ENCODE data around the gene SLCO4C1. TPM values are rescaled to one million over a fixed set of nuclear protein-coding genes. Genes with fewer than 3 reads are reported as not detected.

SLCO4C1 gene
- total and polyA plus RNA-seq, 11 donors: 0.01 to 0.40 (median 0.16) TPM; not detected in 1

DNA sequence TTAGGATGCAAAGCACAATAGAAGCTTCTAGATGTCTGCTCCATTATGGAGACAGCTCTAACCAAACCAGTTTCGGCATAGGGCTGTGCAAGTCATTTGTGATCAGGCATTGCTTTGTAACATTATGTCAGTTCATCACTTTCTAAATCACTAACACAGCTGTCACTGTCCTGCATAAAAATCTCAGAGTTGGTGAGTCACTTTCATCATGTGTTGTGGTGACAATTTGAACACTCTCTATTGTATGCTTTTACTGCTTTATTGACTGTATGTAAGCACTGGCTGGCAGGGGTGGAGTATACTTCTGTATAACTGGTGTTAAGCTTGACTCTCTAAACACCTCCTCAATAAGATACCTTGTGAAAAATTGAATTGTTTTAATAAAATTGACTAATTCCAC, 77.9 kb downstream of the SLCO4C1 start:
- no peak for DNase-seq

DNA sequence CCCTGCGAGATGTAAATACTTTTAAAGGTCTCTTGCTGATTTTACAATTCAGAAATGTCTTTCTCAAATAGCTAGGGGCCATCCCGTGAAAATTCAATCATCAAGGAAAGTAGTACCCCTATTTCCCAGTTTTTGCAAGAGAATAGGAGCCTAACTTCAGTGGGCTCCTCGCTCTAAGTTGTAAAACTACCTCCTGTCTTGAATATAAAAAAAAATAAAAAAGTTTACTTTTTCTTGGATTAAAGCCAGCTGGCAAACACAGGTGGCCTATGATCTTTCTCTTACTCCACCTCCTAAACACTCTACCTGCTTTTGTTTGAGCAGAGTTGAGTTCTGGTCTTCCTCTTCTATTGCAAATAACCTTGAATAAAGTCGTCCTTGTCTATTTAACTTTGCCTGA, 79.4 kb downstream of the SLCO4C1 start:
- Histone ChIP-seq H3K36me3 (no peaks in the 10 kb centered on the region), H3K27me3 (no peaks in the 10 kb centered on the region), H3K27ac (no peak overlapping the region), H3K9me3 (peaks cover 0 to 15% (median 1%) of the 10 kb centered on the region in 12 donors), H3K4me3 (no peak overlapping the region), H3K4me1 (no peaks in the 10 kb centered on the region)
- DNase-seq (no peak), ATAC-seq (no peak)
- intact Hi-C loops (cut with DNase I): no loop called here
- TF ChIP-seq POLR2A (IDR thresholded peaks at IDR 0.05): no peak
- TF ChIP-seq, protein P1, sequence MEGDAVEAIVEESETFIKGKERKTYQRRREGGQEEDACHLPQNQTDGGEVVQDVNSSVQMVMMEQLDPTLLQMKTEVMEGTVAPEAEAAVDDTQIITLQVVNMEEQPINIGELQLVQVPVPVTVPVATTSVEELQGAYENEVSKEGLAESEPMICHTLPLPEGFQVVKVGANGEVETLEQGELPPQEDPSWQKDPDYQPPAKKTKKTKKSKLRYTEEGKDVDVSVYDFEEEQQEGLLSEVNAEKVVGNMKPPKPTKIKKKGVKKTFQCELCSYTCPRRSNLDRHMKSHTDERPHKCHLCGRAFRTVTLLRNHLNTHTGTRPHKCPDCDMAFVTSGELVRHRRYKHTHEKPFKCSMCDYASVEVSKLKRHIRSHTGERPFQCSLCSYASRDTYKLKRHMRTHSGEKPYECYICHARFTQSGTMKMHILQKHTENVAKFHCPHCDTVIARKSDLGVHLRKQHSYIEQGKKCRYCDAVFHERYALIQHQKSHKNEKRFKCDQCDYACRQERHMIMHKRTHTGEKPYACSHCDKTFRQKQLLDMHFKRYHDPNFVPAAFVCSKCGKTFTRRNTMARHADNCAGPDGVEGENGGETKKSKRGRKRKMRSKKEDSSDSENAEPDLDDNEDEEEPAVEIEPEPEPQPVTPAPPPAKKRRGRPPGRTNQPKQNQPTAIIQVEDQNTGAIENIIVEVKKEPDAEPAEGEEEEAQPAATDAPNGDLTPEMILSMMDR (IDR thresholded peaks at IDR 0.05): no peak
- WGBS, 4 donors: 28 to 41% (median 29%) methylated on average over 4 of the region's 4 CpGs

More for the DNA sequence above, 77.9 kb downstream of the SLCO4C1 start:
- no peak for ATAC-seq
- no peak overlapping the region for H3K4me3 ChIP-seq
- no peaks in the 10 kb centered on the region for H3K27me3 ChIP-seq
- no peaks in the 10 kb centered on the region for H3K4me1 ChIP-seq
- intact Hi-C loops (cut with DNase I): no loop called here
- peaks cover 0 to 24% (median 8%) of the 10 kb centered on the region in 12 donors for H3K9me3 ChIP-seq
- 75 to 100% (median 88%) methylated on average over 1 of the region's 1 CpG for WGBS, 4 donors
- TF ChIP-seq POLR2A (IDR thresholded peaks at IDR 0.05): no peak
- TF ChIP-seq, protein P1 (IDR thresholded peaks at IDR 0.05): no peak
- no peak overlapping the region for H3K27ac ChIP-seq
- H3K36me3 ChIP-seq: no peaks in the 10 kb centered on the region

DNA sequence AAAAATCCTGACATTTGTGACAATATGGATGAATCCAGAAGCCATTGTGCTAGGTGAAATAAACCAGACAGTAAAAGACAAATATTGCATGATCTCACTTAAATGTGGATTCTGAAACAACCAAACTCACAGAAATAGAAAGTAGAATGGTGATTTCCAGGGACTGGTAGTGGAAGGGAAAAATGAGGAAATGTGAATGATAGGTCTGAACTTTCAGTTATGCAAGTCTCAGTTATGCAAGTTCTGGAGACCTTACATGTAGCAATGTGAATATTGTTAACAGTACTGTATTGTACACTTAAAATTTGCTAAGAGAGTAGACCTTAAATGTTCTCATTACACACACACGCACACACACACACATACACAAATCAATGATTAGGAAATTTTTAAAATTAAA, 84.9 kb downstream of the SLCO4C1 start:
- no peak overlapping the region for H3K4me3 ChIP-seq
- 90 to 100% (median 92%) methylated on average over 1 of the region's 1 CpG for WGBS, 4 donors
- no peak for ATAC-seq
- TF ChIP-seq POLR2A (IDR thresholded peaks at IDR 0.05): no peak
- TF ChIP-seq, protein P1 (IDR thresholded peaks at IDR 0.05): no peak
- no peaks in the 10 kb centered on the region for H3K9me3 ChIP-seq
- intact Hi-C loops (cut with DNase I): no loop called here
- no peak for DNase-seq
- H3K4me1 ChIP-seq: peaks cover 0 to 6% (median 0%) of the 10 kb centered on the region in 12 donors
- no peak overlapping the region for H3K27ac ChIP-seq
- no peaks in the 10 kb centered on the region for H3K27me3 ChIP-seq
- H3K36me3 ChIP-seq: no peaks in the 10 kb centered on the region

DNA sequence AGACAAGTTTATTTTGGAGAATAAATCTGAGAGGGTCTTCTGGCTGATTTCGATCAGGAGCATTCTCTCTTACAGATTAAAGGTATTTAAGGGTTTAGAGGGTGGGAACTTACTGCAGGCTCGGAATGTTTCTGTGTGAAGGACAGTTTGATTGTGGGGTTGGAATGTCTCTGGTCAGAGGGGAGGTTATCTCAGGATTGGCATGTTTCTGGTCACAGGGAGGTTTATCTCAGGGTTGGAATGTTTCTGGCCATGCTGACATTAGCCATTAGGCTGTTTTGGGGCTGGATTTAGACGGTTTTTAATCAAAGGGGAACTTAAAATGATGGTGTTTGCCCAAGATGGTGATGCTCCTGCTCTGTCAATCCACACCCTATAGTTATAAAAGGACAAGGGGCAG, 95.2 kb downstream of the SLCO4C1 start:
- no peaks in the 10 kb centered on the region for H3K36me3 ChIP-seq
- H3K27me3 ChIP-seq: no peaks in the 10 kb centered on the region
- H3K4me3 ChIP-seq: no peak overlapping the region
- intact Hi-C loops (cut with DNase I): no loop called here
- TF ChIP-seq, protein P1 (IDR thresholded peaks at IDR 0.05): no peak
- no peak for TF ChIP-seq POLR2A (IDR thresholded peaks at IDR 0.05)
- H3K27ac ChIP-seq: no peak overlapping the region
- DNase-seq: no peak
- WGBS, 4 donors: 20 to 28% (median 24%) methylated on average over 3 of the region's 3 CpGs
- H3K9me3 ChIP-seq: peaks cover 0 to 12% (median 0%) of the 10 kb centered on the region in 12 donors
- no peak for ATAC-seq
- H3K4me1 ChIP-seq: no peaks in the 10 kb centered on the region

Measured in heart left ventricle (tissue), 16 donors.